K562 (cell line): ENCODE measurements around the gene ADM5. TPM values are rescaled to one million over a fixed set of nuclear protein-coding genes. Genes with fewer than 3 reads are reported as not detected.

Source experiments
- ATAC-seq: fragments of 200-7000 bp; cut with Tn5 transposase; 3 replicates; pipeline ENCODE4 v1.9.1; 2020; ENCODE audit warnings: moderate library complexity
- BruUV-seq: library from RNA; stranded (reverse); fragments of 400-500 nt; replicated peaks from 2 replicates; lab custom pipeline; 2021; lab: Mats Ljungman, UMichigan
- CTCF ChIA-PET: fragments of 300-600 bp; formaldehyde crosslinking; extraction: SDS; loops from one replicate; lab custom pipeline; 2021; ENCODE audit warnings: low intra/inter-chr PET ratio; lab: Yijun Ruan, JAX
- POLR2A ChIA-PET: fragments of 300-600, 350-650 bp; sonication (Branson Sonifier 250); formaldehyde crosslinking; extraction: SDS; loops from one replicate; lab custom pipeline; 2021; ENCODE audit warnings: antibody characterized with exemption, inconsistent platforms; lab: Yijun Ruan, JAX
- DNase-seq, 4 experiments: peaks; one replicate each; pipeline versions ENCODE4 v3.0.0 to v3.0.0-alpha.2; 2011 to 2018; ENCODE audit warnings: low spot score in 3 of 4, mixed read lengths in 3 of 4; ENCODE audit errors: extremely low read depth in 1 of 4
- FAIRE-seq: peaks from 2 replicates; lab custom pipeline; 2011; peaks lifted over from hg19 to GRCh38; lab: Jason Lieb, UNC
- H2AFZ ChIP-seq: 2 replicates; pipeline ENCODE4 v1.6.0; 2011; ENCODE audit warnings: low read depth, low read length, control low read depth, inconsistent platforms
- H3K27ac ChIP-seq: fragments of 200-600 bp; 3 replicates; pipeline ENCODE4 v1.8.0; 2011; ENCODE audit warnings: low read depth, mild to moderate bottlenecking, control low read depth, inconsistent platforms, low read length, moderate library complexity, mixed read lengths; ENCODE audit errors: extremely low read depth
- H3K27me3 ChIP-seq, 2 experiments: fragments of 300-600 bp in 1 of 2; 2 replicates in 1 of 2; 3 replicates in 1 of 2; pipeline versions ENCODE4 v1.6.0 to v1.8.0; 2011; ENCODE audit warnings: inconsistent platforms in 2 of 2, low read length in 2 of 2, mild to moderate bottlenecking in 1 of 2, mixed read lengths in 1 of 2, moderate library complexity in 1 of 2; ENCODE audit not compliant: control insufficient read depth in 2 of 2, insufficient read depth in 2 of 2
- H3K36me3 ChIP-seq: fragments of 300-600 bp; 3 replicates; pipeline ENCODE4 v1.8.0; 2011; ENCODE audit warnings: mild to moderate bottlenecking, low read length, inconsistent platforms; ENCODE audit not compliant: control insufficient read depth, insufficient read depth
- H3K4me1 ChIP-seq, 2 experiments: fragments of 200-600 bp in 1 of 2; replicated peaks in 1 of 2; 2 replicates in 1 of 2; 3 replicates in 1 of 2; pipeline versions ENCODE4 v1.5.1 to v1.8.0; 2011; ENCODE audit warnings: inconsistent platforms in 2 of 2, low read length in 2 of 2, mild to moderate bottlenecking in 1 of 2, mixed read lengths in 1 of 2, moderate library complexity in 1 of 2; ENCODE audit not compliant: control insufficient read depth in 2 of 2, insufficient read depth in 2 of 2
- H3K4me2 ChIP-seq: 2 replicates; pipeline ENCODE4 v1.6.1; 2011; ENCODE audit warnings: low read length, control low read depth, inconsistent platforms, mixed read lengths; ENCODE audit not compliant: insufficient read depth
- H3K4me3 ChIP-seq: fragments of 200-600 bp; sonication (generic), shearing (Covaris generic); 2 replicates; pipeline ENCODE4 v1.5.1; 2016; ENCODE audit warnings: control low read depth, inconsistent platforms
- H3K79me2 ChIP-seq: fragments of 200-600 bp; 3 replicates; pipeline ENCODE4 v1.8.0; 2011; ENCODE audit warnings: low read length, inconsistent platforms; ENCODE audit not compliant: control insufficient read depth, insufficient read depth
- H3K9ac ChIP-seq, 2 experiments: 2 replicates each; pipeline versions ENCODE4 v1.6.0 to v1.6.1; 2011; ENCODE audit warnings: low read depth in 2 of 2, low read length in 2 of 2, control low read depth in 1 of 2, inconsistent platforms in 1 of 2, mild to moderate bottlenecking in 1 of 2, mixed read lengths in 1 of 2; ENCODE audit not compliant: insufficient read depth in 1 of 2
- H3K9me1 ChIP-seq: one replicate; pipeline ENCODE4 v1.6.0; 2011; ENCODE audit warnings: inconsistent platforms, mild to moderate bottlenecking, low read length, moderate library complexity; ENCODE audit not compliant: control insufficient read depth, insufficient read depth
- H3K9me3 ChIP-seq: replicated peaks from 2 replicates; pipeline ENCODE4 v1.5.1; 2011; ENCODE audit warnings: low read depth, low read length, inconsistent platforms; ENCODE audit not compliant: control insufficient read depth, insufficient read depth
- H4K20me1 ChIP-seq: replicated peaks from 2 replicates; pipeline ENCODE4 v1.6.1; 2011; ENCODE audit warnings: low read length, inconsistent platforms, mixed read lengths; ENCODE audit not compliant: control insufficient read depth, insufficient read depth
- ASH1L ChIP-seq: fragments of 450-650 bp; IDR thresholded peaks from 2 replicates; pipeline ENCODE4 v1.6.1; 2018; ENCODE audit warnings: borderline replicate concordance, mild to moderate bottlenecking, low read depth; ENCODE audit not compliant: partially characterized antibody
- CBX3 ChIP-seq, 2 experiments: IDR thresholded peaks; 1 replicate in 1 of 2; 2 replicates in 1 of 2; pipeline ENCODE4 v1.6.1; 2012; ENCODE audit warnings: inconsistent platforms in 2 of 2, low read length in 2 of 2, borderline replicate concordance in 1 of 2, control low read depth in 1 of 2
- CHD1 ChIP-seq: fragments of 200-600 bp; sonication (generic); IDR thresholded peaks from one replicate; pipeline ENCODE4 v1.6.1; 2012; ENCODE audit warnings: mild to moderate bottlenecking, moderate library complexity, low read length, inconsistent platforms
- ETV1 ChIP-seq: fragments of 450-650 bp; conservative IDR thresholded peaks from 2 replicates; pipeline ENCODE4 v1.6.1; 2016; ENCODE audit warnings: missing genetic modification characterization, control low read depth, low read depth, missing compliant biosample characterization
- FOXK2 ChIP-seq, 2 experiments: fragments of 450-650 bp; IDR thresholded peaks in 1 of 2; conservative IDR thresholded peaks in 1 of 2; 2 replicates each; pipeline ENCODE4 v1.6.1; 2016; ENCODE audit warnings: low read depth in 2 of 2, mild to moderate bottlenecking in 1 of 2
- GABPA ChIP-seq: fragments of 200-800 bp; sonication (Bioruptor generic); conservative IDR thresholded peaks from 2 replicates; pipeline ENCODE4 v1.6.1; 2016; ENCODE audit warnings: low read depth, missing genetic modification characterization, missing compliant biosample characterization
- HDAC1 ChIP-seq, 2 experiments: fragments of 450-650 bp; IDR thresholded peaks; 2 replicates each; pipeline ENCODE4 v1.6.1; 2016 to 2017; ENCODE audit warnings: inconsistent platforms in 1 of 2, mild to moderate bottlenecking in 1 of 2, moderate library complexity in 1 of 2
- HLTF ChIP-seq: fragments of 450-650 bp; IDR thresholded peaks from 2 replicates; pipeline ENCODE4 v1.6.1; 2016
- MCM3 ChIP-seq: fragments of 450-650 bp; IDR thresholded peaks from 2 replicates; pipeline ENCODE4 v1.6.1; 2016
- MECOM ChIP-seq: fragments of 250-450 bp; sonication (Bioruptor Pico); IDR thresholded peaks from 2 replicates; pipeline ENCODE4 v1.8.0; 2022; ENCODE audit warnings: inconsistent platforms
- MEIS2 ChIP-seq: fragments of 450-650 bp; IDR thresholded peaks from 2 replicates; pipeline ENCODE4 v1.6.1; 2014; ENCODE audit warnings: mild to moderate bottlenecking; ENCODE audit not compliant: partially characterized antibody
- OTX1 ChIP-seq: fragments of 450-650 bp; formaldehyde crosslinking; IDR thresholded peaks from 2 replicates; pipeline ENCODE4 v1.4.0; 2022; ENCODE audit warnings: mild to moderate bottlenecking
- SIN3A ChIP-seq, 2 experiments: fragments of 150-350 bp in 1 of 2; IDR thresholded peaks; 2 replicates each; pipeline ENCODE4 v1.6.1; 2011 to 2016; ENCODE audit warnings: borderline replicate concordance in 2 of 2, low read depth in 2 of 2, low read length in 2 of 2, mild to moderate bottlenecking in 2 of 2, moderate library complexity in 2 of 2; ENCODE audit not compliant: control insufficient read depth in 1 of 2
- SOX6 ChIP-seq: fragments of 450-650 bp; IDR thresholded peaks from 2 replicates; pipeline ENCODE4 v1.6.1; 2014; ENCODE audit warnings: mild to moderate bottlenecking
- SPI1 ChIP-seq: IDR thresholded peaks from 2 replicates; pipeline ENCODE4 v1.6.1; 2011; ENCODE audit warnings: low read depth, low read length, control low read depth, borderline replicate concordance
- SRSF1 ChIP-seq: fragments of 200-400 bp; formaldehyde crosslinking; IDR thresholded peaks from 2 replicates; pipeline ENCODE4 v1.6.1; 2017; ENCODE audit warnings: mild to moderate bottlenecking, low read depth, low read length, moderate library complexity
- SUPT5H ChIP-seq: fragments of 450-650 bp; IDR thresholded peaks from 2 replicates; pipeline ENCODE4 v1.6.1; 2016
- TAF1 ChIP-seq: IDR thresholded peaks from 2 replicates; pipeline ENCODE4 v1.6.1; 2011; ENCODE audit warnings: mild to moderate bottlenecking, low read length, moderate library complexity; ENCODE audit not compliant: insufficient read depth, control insufficient read depth, severe bottlenecking; ENCODE audit errors: extremely low read depth
- TEAD2 ChIP-seq: fragments of 450-650 bp; IDR thresholded peaks from 2 replicates; pipeline ENCODE4 v1.6.1; 2016; ENCODE audit warnings: missing genetic modification characterization, control low read depth, missing compliant biosample characterization
- U2AF1 ChIP-seq: fragments of 200-400 bp; formaldehyde crosslinking; optimal IDR thresholded peaks from 2 replicates; pipeline ENCODE3; 2017; ENCODE audit warnings: mild to moderate bottlenecking, low read depth, low read length, moderate library complexity
- ZBTB7A ChIP-seq: IDR thresholded peaks from 2 replicates; pipeline ENCODE4 v1.6.1; 2011; ENCODE audit warnings: low read depth, mild to moderate bottlenecking, low read length, moderate library complexity, borderline replicate concordance; ENCODE audit not compliant: control insufficient read depth
- ZKSCAN3 ChIP-seq: fragments of 250-450 bp; sonication (Bioruptor Pico); IDR thresholded peaks from 2 replicates; pipeline ENCODE4 v1.4.0; 2020
- ZKSCAN8 ChIP-seq: fragments of 200-800 bp; sonication (Bioruptor generic); IDR thresholded peaks from 2 replicates; pipeline ENCODE4 v1.6.1; 2016; ENCODE audit warnings: missing genetic modification characterization, missing compliant biosample characterization
- ZNF316 ChIP-seq: fragments of 450-650 bp; IDR thresholded peaks from 2 replicates; pipeline ENCODE4 v1.6.1; 2016
- ZNF436 ChIP-seq: fragments of 250-450, 450-650 bp; sonication (Bioruptor Pico); formaldehyde crosslinking; IDR thresholded peaks from 2 replicates; pipeline ENCODE4 v1.7.0; 2020; ENCODE audit warnings: mild to moderate bottlenecking
- ZNF668 ChIP-seq: fragments of 250-450 bp; sonication (Bioruptor Pico); IDR thresholded peaks from 2 replicates; pipeline ENCODE4 v1.8.0; 2022; ENCODE audit warnings: mild to moderate bottlenecking, inconsistent platforms
- WGBS: fragments of 100-300 bp; shearing (Covaris generic); methylation state at CpG from one replicate; pipeline ENCODE4 v1.1.6; 2016; ENCODE audit warnings: low coverage, mixed read lengths; ENCODE audit not compliant: insufficient coverage; ENCODE audit errors: missing lambda C conversion rate; 5-methylcytosine and 5-hydroxymethylcytosine counted together
- in situ Hi-C: fragments of 300-500 bp; cut with MboI; formaldehyde crosslinking; loops from 4 replicates; pipeline ENCODE4 v1.15.0; 2018; ENCODE audit warnings: inconsistent platforms, mixed read lengths
- intact Hi-C: fragments of 100-400 bp; cut with micrococcal nuclease; formaldehyde crosslinking; loops from 2 replicates; pipeline ENCODE4 v1.14.2; 2022
- polyA plus RNA-seq, 8 experiments: library from polyadenylated mRNA; depleted of rRNA in 4 of 8; stranded (reverse) in 5 of 8; unstranded in 3 of 8; fragments of >200 nt; fragmentation: Nextera tagmentation in 2 of 8; fragmentation: Illumina TruSeq in 1 of 8; extraction: Ambion mirVana in 2 of 8; extraction: Trizol in 1 of 8; gene quantifications; 2 replicates each; pipeline versions ENCODE4 v1.2.1 to v1.2.3, GENCODE V29; 2011 to 2014; ENCODE audit warnings: inconsistent platforms in 1 of 8, missing spikeins in 1 of 8
- total RNA-seq, 7 experiments: library from RNA; depleted of rRNA in 6 of 7; stranded (reverse); fragments of >200 nt in 6 of 7; fragmentation: Illumina TruSeq in 2 of 7; extraction: Trizol in 2 of 7; gene quantifications; 2 replicates each; pipeline versions ENCODE4 v1.2.1 to v1.2.3, GENCODE V29; 2011 to 2021; ENCODE audit warnings: low replicate concordance in 1 of 7

Gene ADM5
- total and polyA plus RNA-seq, 9 of the 15 experiments (the other 6 are each of a cell fraction or from before 2014, with no cell fraction given), result 0.13 to 8.4 (median 2.0) TPM; not detected in 1

DNA sequence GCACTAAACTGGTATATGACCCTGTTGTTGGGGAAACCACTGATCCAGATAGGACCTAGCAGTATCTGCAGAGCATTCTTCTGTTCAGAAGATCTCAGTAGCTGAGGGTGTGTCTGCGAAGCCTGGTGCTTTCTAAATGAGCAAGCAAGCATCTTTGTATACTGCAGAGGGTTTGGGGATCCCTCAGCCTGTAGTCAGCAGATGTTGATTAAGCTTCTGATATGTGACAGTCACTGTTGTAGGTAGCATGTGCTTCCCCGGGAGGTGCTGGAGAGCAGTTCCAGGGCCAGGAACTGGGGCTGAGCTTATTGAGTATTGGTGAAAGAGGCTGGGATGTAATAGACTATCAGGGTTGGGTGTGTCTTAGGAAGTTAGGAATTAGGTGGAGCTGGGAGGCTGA lies 45.9 kb upstream of the ADM5 start:
- WGBS, result 35% methylated on average over 2 of the region's 2 CpGs
- Histone ChIP-seq H3K36me3 (peaks cover 45% of the 10 kb centered on the region; the same call in 2 of the 3 replicates), H3K4me2 (peak overlapping the region; percentile 98), H3K9me3 (no peaks in the 10 kb centered on the region), H3K9me1 (no peaks in the 10 kb centered on the region), H2AFZ (no peak overlapping the region), H3K4me1 (peaks cover 18 to 46% of the 10 kb centered on the region in 2 experiments), H3K27ac (0 out of 3 replicates have a peak overlapping the region, but pooled peaks have one; percentile 97), H3K27me3 (no peaks in the 10 kb centered on the region), H3K79me2 (peaks cover 48% of the 10 kb centered on the region), H3K4me3 (peak overlapping the region; percentile 97; the same call in 1 of the 2 replicates), H3K9ac (peak overlapping the region; percentile 49 to 98; a peak in 3 of 4 replicates), H4K20me1 (no peaks in the 10 kb centered on the region)
- in situ Hi-C loops (no loop called here), intact Hi-C loops (loop anchor here (2.0 kb wide), 1 partner anchor 33 kb away; the partner anchor contains the start of gene PRMT1)
- BruUV-seq, result no TSS peak
- POLR2A ChIA-PET, result interaction anchor here (0.7 to 2.8 kb wide), 8 partner anchors 11 to 147 kb away, joined by 3 to 27 read pairs (median 4); partner anchors contain the start of genes PRMT1 and RPS11
- FAIRE-seq, result peak; percentile 79
- CTCF ChIA-PET, result no interaction called here
- peak in 3 of 4 experiments; percentile 38 to 59 (median 49) for DNase-seq
- ATAC-seq, result no peak
- TF ChIP-seq MECOM (CRISPR knock-in tag) (no peak), SIN3A (IDR thresholded peaks at IDR 0.05; ENCODE audit: borderline replicate concordance in 2 of 2, control insufficient read depth in 1 of 2, low read depth in 2 of 2, low read length in 2 of 2) (0 out of 4 replicates have a peak, but pooled peaks of 1 of the 2 experiments have one; percentile 36), CBX3 (IDR thresholded peaks at IDR 0.05; ENCODE audit: borderline replicate concordance in 1 of 2, low read length in 2 of 2) (no peak), TAF1 (peak; percentile 20), CHD1 (no peak), MEIS2 (no peak), HLTF (no peak), ZBTB7A (no peak), ASH1L (no peak), FOXK2 (conservative IDR thresholded peaks at IDR 0.05 in 1 of 2, IDR thresholded peaks at IDR 0.05 in 1 of 2; ENCODE audit: low read depth in 2 of 2) (peak in 1 of 2 experiments; percentile 14; a peak in 1 of 4 replicates), GABPA (no peak), ZNF436 (CRISPR knock-in tag) (no peak), ZNF668 (CRISPR knock-in tag) (no peak), TEAD2 (tag) (no peak), SUPT5H (0 out of 2 replicates have a peak, but pooled peaks have one; percentile 39), SRSF1 (no peak), U2AF1 (no peak), SOX6 (no peak), ZKSCAN8 (CRISPR knock-in tag) (no peak), HDAC1 (IDR thresholded peaks at IDR 0.05) (0 out of 4 replicates have a peak, but pooled peaks of 1 of the 2 experiments have one; percentile 17), ZNF316 (0 out of 2 replicates have a peak, but pooled peaks have one; percentile 16), SPI1 (no peak), ETV1 (tag) (no peak), ZKSCAN3 (no peak), MCM3 (no peak), OTX1 (CRISPR knock-in tag) (0 out of 2 replicates have a peak, but pooled peaks have one; percentile 37)
